NCI-H1092 (cell line): Measurements from ENCODE around the gene VIPR2.
"Not testable (repeated sequence)": the region's sequence is repeated elsewhere in the genome, so short reads cannot be mapped to it uniquely, and the experiment has no call there.

Experiments
- DNase-seq: peaks from one replicate; lab custom pipeline; 2025; lab: John Stamatoyannopoulos, UW

Gene VIPR2

GRCh38 chr7:158988302-158988862 is 156.3 kb downstream of the VIPR2 start:
- no peak for DNase-seq

GRCh38 chr7:158987691-158988090 is 157.0 kb downstream of the VIPR2 start:
- no peak for DNase-seq

GRCh38 chr7:158985583-158985982 is 159.1 kb downstream of the VIPR2 start:
- DNase-seq = no peak

GRCh38 chr7:158984007-158984406 is 160.7 kb downstream of the VIPR2 start:
- not testable (repeated sequence) for DNase-seq

GRCh38 chr7:158982080-158982479 is 162.6 kb downstream of the VIPR2 start:
- not testable (repeated sequence) for DNase-seq

GRCh38 chr7:158979635-158980351 is 164.9 kb downstream of the VIPR2 start:
- no peak for DNase-seq

- DNase-seq = no peak
These were observed 165.6 kb downstream of the VIPR2 start for GRCh38 chr7:158979023-158979529.
